Measurements from ENCODE around the gene PFN3.
"Not testable (repeated sequence)": the region's sequence is repeated elsewhere in the genome, so short reads cannot be mapped to it uniquely, and the experiment has no call there.

The PFN3 gene

GRCh38 chr5:177392765-177393164 is 7.7 kb downstream of the PFN3 start:
- no peak for DNase-seq

GRCh38 chr5:177390363-177391300 is 9.8 kb downstream of the PFN3 start:
- peak; percentile 59 for DNase-seq

DNA sequence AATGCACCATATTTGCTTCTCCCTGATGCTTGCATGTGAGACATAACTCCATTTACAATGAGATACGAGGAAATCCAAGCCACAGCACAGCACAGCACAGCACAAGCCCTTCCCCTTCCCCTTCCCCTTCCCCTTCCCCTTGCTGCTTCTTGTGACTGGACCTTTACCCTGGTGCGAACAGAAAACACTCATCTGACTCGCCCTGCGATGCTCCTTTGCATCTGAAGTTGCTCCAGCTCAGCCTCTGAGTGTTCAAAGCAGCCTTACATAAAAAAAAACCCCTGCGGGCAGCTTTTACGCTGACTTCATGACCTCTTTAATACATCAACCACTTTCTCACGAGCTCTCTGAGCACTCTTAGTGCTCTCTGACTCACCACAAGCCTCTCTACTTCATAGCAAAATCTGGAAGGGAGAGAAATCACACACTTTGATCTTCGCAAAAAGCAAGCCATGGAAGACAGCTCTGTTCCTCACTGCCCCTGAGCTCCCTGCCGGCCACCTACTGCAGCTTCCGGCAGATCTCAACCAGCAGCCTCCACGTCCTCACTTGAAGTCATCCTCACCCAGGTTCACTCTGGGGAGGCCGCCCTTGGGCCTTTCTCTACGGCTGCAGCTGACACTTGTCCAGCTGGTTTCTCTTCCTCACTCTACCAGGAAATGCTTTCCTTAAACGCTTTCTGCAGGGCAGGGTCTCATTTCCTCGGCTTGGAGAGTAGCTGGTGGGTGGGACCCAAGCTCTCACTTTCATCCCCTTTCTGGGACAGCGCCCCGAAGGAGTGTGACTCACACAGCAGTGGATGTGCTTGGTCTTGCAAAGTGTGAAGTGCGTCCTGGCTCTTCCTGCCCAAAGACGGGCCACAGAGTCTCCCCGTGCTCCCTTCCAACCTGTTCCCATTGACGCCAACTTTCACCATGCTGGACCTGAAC is 11.0 kb downstream of the PFN3 start:
- no peak for DNase-seq

GRCh38 chr5:177388521-177389052 is 11.9 kb downstream of the PFN3 start:
- no peak for DNase-seq

- no peak for DNase-seq
These were observed 13.1 kb downstream of the PFN3 start for GRCh38 chr5:177387405-177387804.

GRCh38 chr5:177386542-177386941 is 13.9 kb downstream of the PFN3 start:
- DNase-seq, result no peak

- no peak for DNase-seq
These were observed 14.7 kb downstream of the PFN3 start for GRCh38 chr5:177385720-177386119.

DNA sequence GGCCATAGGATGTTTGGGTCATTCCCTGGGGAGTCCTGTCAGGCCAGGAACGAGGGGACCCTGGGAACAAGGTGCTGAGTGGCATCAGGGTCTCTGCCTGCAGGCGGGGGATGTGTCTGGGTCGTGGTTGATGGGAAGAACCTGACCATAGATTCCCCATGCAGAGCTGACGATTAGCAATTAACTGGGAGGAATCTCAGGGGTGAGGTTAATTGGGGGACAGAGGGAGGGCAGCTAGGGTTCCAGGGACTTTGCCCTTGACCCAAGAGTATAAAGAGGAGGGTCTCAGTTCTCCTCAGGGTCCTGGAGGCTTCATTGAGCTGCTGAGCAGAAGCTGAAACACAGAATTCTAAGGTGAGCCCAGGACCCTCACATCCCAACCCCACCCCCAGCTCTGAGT is 16.3 kb downstream of the PFN3 start, which contains the start of gene SLC34A1:
Gene SLC34A1 (plus strand): TSS at position 301 of the 400 bp plus-strand sequence. CDS start 1,308 bp downstream, outside the sequence.
- no peak for DNase-seq

DNA sequence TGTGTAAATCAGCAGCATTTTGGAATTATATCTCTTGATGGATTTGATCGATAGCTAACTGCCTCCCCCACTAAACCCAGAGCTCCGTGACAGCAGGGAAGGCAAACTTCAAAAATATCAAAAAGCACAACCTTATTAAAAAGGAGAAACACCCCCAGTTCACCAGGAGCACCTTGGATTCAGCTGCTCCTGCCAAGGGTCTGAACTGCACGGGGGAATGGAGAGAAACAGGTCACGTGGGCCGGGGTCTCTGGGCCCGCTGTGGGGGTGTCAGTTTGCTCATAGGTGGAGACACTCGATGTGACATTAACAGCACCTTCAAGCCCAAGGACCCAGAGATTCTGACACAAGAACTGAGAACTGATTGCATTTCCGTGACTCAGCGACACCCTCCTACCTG is 17.3 kb downstream of the PFN3 start:
- DNase-seq, result no peak

GRCh38 chr5:177382423-177383029 is 17.9 kb downstream of the PFN3 start:
- DNase-seq, result no peak

DNA sequence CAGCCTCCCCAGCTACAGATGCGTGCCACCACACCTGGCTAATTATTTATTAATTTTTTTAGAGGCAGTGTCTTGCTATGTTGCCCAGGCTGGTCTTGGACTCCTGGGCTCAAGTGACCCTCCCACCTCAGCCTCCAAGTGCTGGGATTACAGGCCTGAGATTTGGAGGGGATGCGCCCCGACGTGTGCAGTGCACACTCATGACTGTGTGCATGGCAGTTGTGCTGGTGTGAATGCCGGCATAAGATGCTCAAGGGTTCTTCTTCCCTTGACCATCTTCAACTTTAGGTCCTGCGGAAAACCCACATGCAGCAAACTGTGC is 19.7 kb downstream of the PFN3 start:
- no peak for DNase-seq

DNA sequence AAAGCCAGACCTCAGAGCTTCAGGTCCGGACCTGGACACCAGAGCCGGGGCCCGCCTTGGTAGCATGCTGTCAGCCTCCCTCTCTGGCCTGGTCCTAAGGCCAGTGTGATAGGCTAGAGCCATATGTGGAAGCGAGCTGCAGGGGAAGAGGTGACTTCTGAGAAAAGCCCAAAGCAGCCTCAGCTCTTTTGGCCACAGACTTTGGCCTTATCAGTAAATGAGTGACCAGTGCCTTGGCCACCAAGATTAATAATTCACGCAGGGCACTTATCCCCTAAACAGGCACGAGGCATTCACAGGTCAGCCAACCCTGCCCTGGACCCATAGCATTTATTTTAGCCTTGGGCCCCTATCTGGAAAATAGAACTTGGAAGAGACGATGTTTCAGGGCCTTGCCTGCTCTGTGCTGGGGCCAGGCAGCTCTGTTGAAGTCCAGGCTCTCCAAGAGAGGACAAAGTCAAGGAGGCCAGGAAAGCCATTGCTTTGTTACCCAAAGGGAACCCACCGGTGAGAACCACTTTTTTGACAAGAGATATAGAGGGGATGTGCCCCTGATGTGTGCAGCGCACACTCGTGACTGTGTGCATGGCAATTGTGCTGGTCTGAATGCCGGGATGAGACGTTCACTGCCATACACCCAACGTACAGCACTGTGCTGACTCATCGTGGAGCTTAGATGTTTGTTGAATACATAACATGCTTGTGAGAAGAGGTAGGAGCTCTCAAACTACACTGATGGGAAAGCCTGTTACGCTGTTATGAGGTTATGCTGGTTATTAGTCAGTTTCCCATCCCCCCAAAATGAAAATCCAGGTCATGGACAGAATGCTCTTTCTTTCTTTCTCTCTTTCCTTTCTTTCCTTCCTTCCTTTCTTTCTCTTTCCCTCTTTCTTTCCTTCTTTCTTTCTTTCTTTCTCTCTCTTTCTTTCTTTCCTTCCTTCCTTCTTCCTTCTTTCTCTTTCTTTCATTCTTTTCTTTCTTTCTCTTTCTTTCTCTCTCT is 21.3 kb downstream of the PFN3 start:
- no peak for DNase-seq

DNA sequence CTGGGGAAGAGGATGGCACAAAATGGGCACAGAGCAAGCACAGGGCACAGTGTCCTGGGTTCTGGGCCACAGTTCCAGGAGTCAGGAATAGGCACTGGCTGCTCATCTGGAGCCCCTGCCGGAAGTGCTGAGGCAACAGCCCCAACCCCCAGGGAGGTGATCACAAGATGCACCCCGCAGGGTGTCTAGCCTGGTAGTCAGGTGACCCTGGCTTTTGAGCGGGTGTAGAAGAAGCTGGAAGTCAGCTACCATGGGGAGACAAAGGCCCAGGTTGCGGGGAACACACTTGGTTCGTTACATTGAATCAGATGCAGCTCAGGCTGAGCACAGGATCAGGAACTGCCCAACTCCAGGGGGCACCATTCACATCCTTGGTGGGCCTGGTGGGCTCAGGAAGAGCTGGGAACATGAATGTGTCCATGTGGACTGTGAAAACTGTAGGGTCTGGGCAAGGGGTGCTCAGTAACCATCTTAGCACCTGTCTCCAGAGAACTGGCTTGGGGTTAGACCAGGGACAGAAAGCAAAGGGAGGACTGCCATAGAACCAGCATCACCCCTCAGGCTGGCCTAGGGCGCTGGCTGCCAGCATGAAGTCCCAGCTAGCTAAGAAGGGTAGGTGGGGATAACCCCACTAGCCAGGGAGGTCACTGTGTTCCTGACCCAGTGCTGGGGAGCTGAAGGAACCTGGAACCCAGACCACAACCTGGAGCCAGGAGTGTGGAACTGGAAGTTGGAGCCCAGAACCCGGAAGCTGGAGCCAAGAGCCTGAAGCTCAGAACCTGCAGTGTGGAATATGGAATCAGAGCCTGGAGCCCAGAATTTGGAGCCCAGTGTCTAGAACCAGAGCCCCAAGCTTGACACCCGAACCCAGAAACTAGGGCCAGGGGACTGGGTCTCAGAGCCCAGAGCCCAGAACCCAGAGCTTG is 22.3 kb downstream of the PFN3 start:
- DNase-seq, result no peak

DNA sequence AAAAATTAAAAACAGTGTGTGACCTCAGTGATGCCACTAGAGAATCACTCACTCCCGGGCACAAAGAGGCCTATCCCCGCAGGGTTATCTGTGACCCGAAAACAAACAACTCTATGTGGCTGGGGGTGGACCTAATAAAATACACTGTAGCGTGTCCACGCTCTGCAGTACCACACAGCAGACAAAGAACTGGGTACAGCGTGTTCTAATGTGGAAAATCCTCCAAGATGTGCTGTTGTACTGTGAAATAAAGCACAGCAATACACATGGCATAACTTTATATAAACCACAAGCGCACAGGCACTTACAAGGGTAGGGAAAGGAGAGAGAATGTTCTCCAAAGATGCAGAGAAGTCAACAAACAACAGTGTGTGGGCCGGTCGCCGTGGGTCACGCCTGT is 24.4 kb downstream of the PFN3 start:
- DNase-seq, result no peak

DNA sequence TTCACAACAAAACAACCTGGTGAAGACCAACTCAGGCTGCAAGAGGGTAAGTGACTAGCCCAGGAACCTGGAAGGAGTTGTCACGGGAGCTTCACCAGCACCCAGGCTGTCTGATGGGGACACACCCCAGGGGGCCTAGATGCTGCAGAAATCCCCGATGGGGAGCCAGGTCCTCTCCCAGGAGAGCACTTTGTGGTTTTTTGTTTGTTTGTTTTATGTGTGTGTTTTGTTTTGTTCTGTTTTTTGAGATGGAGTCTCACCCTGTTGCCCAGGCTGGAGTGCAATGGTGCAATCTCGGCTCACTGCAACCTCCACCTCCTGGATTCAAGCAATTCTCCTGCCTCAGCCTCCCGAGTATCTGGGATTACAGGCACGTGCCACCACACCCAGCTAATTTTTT is 24.9 kb downstream of the PFN3 start:
- DNase-seq, result not testable (repeated sequence)

DNA sequence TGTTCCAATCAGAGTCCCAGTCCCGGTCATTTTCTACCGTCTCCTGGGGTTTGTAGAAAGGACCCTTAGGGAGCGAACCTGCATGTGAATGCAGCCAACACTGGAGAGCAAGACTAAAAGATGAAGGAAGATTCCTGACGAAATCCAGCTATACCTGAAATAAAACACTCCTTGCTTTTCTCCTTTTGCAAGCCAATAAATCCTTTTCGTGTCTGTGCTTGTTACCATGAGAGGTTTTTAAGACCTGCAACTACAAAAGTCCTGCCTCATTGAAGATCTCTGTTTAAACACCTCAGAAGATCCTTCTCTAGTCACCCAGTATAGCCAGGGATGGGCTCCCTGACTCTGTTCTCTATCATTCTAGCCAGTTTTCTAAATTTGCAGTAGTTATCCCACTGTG is 26.2 kb downstream of the PFN3 start:
- DNase-seq, result no peak

GRCh38 chr5:177373806-177374205 is 26.7 kb downstream of the PFN3 start:
- no peak for DNase-seq

- no peak for DNase-seq
These were observed 27.6 kb downstream of the PFN3 start for GRCh38 chr5:177372910-177373309.

DNA sequence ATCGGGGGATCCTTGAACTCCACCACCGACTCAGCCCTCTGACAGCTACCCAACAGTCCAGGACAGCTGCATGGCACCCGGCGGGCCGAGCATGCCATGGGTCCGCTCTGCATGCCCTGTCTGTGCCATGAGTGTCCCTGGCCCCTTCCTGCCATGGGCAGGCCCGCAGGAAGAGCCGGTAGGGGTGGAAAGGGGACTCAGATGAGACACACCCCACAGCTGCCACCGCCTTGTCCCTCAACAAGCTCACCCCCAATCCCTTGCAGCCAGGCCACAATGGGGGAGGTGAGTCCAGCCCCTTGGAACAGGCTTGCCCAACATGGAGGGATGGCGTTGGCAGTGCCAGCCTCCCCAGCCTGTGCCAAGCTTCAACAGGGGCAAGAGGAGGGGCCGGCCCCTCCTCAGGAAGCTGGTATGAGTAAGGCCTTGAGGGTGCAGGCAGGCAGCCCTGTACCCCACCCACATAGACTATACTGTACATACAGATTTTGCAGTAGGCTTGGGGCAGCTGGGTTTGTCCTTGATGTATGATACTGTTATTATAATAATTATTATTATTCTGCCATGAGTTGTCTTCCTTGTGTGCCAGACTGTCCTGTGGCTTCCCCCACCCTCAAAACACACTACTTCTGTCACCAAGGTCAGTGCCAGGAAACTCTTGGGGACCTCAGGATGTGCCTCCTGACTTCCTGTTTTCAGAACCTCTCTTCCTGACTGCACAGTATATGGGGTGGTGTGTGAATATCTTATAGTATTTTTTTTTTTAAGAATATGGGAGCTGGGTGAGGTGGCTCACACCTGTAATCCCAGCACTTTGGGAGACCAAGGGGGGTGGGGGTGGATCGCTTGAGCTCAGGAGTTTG is 28.2 kb downstream of the PFN3 start:
- no peak for DNase-seq
